GM13977 (cell line): ENCODE results near the gene CCDC7.
"Not testable (repeated sequence)": the region's sequence is repeated elsewhere in the genome, so short reads cannot be mapped to it uniquely, and the experiment has no call there.

ENCODE experiments used
- DNase-seq: peaks from one replicate; pipeline ENCODE4 v3.0.0; 2012; ENCODE audit warnings: low spot score
- in situ Hi-C: fragments of 300-500 bp; cut with MboI; formaldehyde crosslinking; loops from one replicate; pipeline ENCODE4 v1.12.0; 2022; ENCODE audit warnings: low sequenced_read_pairs, low pct_unique_long_range_greater_than_20kb, mixed read lengths, inconsistent platforms; ENCODE audit not compliant: unreplicated experiment
- TF ChIP-seq, protein P1 (sequence below): IDR thresholded peaks from 2 replicates; pipeline ENCODE4 v1.5.1; 2012; ENCODE audit warnings: mild to moderate bottlenecking, control low read depth; ENCODE audit not compliant: insufficient read depth; ENCODE audit errors: extremely low read depth, missing control alignments

The CCDC7 gene

DNA sequence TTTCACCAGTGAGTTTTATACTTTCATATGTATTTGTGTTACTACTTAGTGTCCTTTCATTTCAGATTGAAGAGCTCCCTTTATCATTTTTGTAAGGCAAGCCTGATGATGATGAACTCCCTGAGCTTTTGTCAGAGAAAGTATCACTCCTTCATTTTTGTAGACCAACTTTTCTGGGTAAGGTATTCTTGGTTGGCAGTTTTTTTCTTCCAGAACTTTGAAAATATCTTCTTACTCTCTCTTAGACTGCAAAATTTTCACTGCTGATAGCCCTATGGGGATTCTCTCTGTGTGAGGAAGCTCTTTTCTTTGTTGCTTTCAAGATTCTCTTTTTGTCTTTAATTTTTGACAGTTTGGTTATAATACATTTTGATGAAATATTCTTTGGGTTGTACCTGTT, 35.7 kb downstream of the CCDC7 start:
- TF ChIP-seq, protein P1, sequence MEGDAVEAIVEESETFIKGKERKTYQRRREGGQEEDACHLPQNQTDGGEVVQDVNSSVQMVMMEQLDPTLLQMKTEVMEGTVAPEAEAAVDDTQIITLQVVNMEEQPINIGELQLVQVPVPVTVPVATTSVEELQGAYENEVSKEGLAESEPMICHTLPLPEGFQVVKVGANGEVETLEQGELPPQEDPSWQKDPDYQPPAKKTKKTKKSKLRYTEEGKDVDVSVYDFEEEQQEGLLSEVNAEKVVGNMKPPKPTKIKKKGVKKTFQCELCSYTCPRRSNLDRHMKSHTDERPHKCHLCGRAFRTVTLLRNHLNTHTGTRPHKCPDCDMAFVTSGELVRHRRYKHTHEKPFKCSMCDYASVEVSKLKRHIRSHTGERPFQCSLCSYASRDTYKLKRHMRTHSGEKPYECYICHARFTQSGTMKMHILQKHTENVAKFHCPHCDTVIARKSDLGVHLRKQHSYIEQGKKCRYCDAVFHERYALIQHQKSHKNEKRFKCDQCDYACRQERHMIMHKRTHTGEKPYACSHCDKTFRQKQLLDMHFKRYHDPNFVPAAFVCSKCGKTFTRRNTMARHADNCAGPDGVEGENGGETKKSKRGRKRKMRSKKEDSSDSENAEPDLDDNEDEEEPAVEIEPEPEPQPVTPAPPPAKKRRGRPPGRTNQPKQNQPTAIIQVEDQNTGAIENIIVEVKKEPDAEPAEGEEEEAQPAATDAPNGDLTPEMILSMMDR: no peak
- no peak for DNase-seq
- in situ Hi-C loops: no loop called here

DNA sequence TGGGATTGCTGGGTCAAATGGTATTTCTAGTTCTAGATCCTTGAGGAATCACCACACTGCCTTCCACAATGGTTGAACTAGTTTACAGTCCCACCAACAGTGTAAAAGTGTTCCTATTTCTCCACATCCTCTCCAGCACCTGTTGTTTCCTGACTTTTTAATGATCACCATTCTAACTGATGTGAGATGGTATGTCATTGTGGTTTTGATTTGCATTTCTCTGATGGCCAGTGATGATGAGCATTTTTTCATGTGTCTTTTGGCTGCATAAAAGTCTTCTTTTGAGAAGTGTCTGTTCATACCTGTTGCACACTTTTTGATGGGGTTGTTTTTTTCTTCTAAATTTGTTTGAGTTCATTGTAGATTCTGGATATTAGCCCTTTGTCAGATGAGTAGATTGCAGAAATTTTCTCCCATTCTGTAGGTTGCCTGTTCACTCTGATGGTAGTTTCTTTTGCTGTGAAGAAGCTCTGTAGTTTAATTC, 37.1 kb downstream of the CCDC7 start:
- DNase-seq, in situ Hi-C loops: not testable (repeated sequence)

DNA sequence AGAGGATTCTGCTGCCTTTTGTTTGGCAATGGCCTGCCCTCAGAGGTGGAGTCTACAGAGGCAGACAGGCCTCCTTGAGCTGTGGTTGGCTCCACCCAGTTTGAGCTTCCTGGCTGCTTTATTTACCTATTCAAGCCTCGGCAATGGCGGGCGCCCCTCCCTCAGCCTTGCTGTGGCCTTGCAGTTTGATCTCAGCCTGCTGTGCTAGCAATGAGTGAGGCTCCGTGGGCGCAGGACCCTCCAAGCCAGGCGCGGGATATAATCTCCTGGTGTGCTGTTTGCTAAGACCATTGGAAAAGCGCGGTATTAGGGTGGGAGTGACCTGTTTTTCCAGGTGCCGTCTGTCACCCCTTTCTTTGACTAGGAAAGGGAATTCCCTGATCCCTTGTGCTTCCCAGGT, 42.1 kb downstream of the CCDC7 start:
- not testable (repeated sequence) for DNase-seq

DNA sequence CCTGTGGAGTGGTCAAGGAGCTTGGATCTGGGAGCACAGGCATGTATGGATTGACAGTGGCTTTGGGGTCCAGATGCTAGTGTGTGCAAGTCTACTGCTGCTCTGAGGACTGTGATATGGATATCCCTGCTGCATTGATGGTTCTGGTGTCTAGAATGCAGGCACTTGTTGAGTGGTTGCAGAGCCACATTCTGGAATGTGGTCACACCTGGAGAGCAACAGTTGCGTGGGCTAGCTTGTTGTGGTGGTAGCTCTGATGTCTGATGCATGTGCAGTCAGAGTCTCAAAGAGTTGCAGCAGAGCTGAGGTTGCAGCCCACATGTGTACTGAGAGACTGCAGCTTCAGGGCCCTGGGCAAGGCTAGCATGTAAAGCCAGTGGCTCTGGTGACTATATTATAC, 43.2 kb downstream of the CCDC7 start:
- TF ChIP-seq, protein P1: no peak
- in situ Hi-C loops: no loop called here
- no peak for DNase-seq

More for the DNA sequence above, 42.1 kb downstream of the CCDC7 start:
- in situ Hi-C loops: not testable (repeated sequence)

DNA sequence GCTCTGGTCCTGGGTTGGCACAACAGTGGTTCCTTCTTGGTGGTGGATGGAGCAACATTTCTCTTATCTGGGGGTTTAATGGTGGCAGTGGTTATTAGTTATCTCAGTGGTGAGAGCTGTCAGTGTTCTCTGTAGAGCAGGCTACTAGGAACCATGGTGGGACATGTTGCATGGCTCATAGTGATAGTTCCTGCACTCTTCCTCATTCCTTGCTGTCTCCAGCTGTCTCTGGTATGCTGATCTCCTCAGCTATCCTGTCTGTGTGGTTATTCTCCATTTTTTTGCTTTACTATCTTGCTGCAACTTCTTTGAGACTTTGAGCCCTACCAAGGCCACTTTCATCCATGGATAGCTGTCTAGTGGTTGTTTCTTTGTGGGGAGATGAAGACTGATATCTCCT, 44.0 kb downstream of the CCDC7 start:
- DNase-seq: no peak
- in situ Hi-C loops: no loop called here
- TF ChIP-seq, protein P1: no peak

DNA sequence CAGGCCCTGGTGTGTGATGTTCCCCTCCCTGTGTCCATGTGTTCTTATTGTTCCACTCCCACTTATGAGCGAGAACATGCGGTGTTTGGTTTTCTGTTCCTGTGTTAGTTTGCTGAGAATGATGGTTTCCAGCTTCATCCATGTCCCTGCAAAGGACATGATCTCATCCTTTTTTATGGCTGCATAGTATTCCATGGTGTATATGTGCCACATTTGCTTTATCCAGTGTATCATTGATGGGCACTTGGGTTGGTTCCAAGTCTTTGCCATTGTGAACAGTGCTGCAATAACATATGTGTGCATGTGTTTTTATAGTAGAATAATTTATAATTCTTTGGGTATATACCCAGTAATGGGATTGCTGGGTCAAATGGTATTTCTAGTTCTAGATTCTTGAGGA, 48.6 kb downstream of the CCDC7 start:
- DNase-seq, in situ Hi-C loops: not testable (repeated sequence)

DNA sequence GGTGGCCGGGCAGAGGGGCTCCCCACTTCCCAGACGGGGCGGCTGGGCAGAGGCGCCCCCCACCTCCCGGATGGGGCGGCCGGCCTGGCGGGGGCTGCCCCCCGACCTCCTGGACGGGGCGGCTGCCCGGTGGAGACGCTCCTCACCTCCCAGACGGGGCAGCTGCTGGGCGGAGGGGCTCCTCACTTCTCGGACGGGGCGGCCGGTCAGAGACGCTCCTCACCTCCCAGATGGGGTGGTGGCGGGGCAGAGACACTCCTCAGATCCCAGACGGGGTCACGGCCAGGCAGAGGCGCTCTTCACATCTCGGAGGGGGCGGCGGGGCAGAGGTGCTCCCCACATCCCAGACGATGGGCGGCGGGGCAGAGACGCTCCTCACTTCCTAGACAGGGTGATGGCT, 54.2 kb downstream of the CCDC7 start:
- in situ Hi-C loops, DNase-seq: not testable (repeated sequence)

DNA sequence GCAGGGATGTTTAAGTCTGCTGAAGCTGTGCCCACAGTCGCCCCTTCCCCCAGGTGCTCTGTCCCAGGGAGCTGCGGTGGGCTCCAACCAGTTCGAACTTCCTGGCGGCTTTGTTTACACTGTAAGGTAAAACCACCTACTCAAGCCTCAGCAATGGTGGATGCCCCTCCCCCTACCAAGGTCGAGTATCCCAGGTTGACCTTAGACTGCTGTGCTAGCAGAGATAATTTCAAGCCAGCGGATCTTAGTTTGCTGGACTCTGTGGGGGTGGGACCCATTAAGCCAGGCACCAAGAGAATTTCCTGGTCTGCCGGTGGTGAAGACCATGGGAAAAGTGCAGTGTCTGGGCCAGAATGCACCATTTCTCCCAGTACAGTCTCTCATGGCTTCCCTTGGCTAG, 56.0 kb downstream of the CCDC7 start:
- TF ChIP-seq, protein P1: no peak
- in situ Hi-C loops: no loop called here
- DNase-seq: no peak

DNA sequence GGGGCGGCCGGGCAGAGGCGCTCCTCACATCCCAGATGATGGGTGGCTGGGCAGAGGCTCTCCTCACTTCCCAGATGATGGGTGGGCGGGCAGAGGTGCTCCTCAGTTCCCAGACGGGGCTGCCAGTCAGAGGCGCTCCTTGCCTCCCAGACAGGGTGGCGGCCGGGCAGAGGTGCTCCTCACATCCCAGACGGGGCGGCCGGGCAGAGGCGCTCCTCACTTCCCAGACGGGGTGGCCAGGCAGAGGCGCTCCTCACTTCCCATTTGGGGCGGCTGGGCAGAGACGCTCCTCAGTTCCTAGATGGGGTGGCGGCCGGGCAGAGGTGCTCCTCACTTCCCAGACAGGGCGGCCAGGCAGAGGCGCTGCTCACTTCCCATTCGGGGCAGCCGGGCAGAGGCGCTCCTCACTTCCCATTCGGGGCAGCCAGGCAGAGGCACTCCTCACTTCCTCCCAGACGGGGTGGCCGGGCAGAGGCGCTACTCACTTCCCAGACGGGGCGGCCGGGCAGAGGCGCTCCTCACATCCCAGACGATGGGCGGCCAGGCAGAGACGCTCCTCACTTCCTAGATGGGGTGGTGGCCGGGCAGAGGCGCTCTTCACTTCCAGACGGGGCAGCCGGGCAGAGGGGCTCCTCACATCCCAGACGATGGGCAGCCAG, 60.0 kb downstream of the CCDC7 start:
- DNase-seq, in situ Hi-C loops: not testable (repeated sequence)

DNA sequence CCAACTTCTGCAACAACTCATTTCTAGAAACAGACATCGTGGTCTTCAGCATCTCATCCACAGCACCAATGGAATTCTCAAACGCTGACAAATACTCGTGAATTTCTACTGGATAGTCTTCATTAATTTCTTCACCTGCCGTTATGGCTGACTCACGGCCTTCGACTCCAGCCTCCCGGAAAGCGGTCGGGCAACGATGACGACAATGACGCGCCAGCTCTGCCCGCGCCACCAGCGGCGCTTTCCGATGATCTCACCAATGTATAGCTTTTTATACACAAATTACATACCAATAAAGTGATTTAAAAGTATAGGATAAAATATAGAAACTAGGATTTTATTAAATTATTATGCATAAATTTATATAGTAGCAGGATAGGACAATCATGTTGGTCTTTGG, 65.7 kb downstream of the CCDC7 start:
- TF ChIP-seq, protein P1: no peak
- in situ Hi-C loops: no loop called here
- no peak for DNase-seq
